Endodermal cell (in vitro differentiated cells): ENCODE data around the gene SLC25A21. TPM values are rescaled to one million over a fixed set of nuclear protein-coding genes. Genes with fewer than 3 reads are reported as not detected.

Experiments
- DNase-seq: peaks from one replicate; pipeline ENCODE4 v3.0.0-alpha.2; 2017
- H3K27ac ChIP-seq: 2 replicates; pipeline ENCODE4 v1.5.1; 2013; ENCODE audit warnings: mild to moderate bottlenecking, low read depth, low read length, moderate library complexity
- H3K27me3 ChIP-seq: 2 replicates; pipeline ENCODE4 v1.6.1; 2013; ENCODE audit warnings: mild to moderate bottlenecking, low read length, moderate library complexity; ENCODE audit not compliant: insufficient read depth, control insufficient read depth, poor library complexity, severe bottlenecking
- H3K36me3 ChIP-seq: 2 replicates; pipeline ENCODE4 v1.7.0; 2013; ENCODE audit warnings: mild to moderate bottlenecking, low read length, moderate library complexity; ENCODE audit not compliant: control insufficient read depth, insufficient read depth
- H3K4me1 ChIP-seq: one replicate; pipeline ENCODE4 v1.7.0; 2013; ENCODE audit warnings: low read length; ENCODE audit not compliant: control insufficient read depth, insufficient read depth
- H3K4me3 ChIP-seq: 2 replicates; pipeline ENCODE4 v1.5.1; 2013; ENCODE audit warnings: mild to moderate bottlenecking, low read length, moderate library complexity
- H3K9ac ChIP-seq: 2 replicates; pipeline ENCODE4 v1.6.1; 2013; ENCODE audit warnings: mild to moderate bottlenecking, low read length, moderate library complexity; ENCODE audit not compliant: poor library complexity, severe bottlenecking; ENCODE audit errors: extremely low read depth
- H3K9me3 ChIP-seq: 2 replicates; pipeline ENCODE4 v1.6.1; 2013; ENCODE audit warnings: mild to moderate bottlenecking, low read length, moderate library complexity; ENCODE audit not compliant: control insufficient read depth
- H3K27ac Mint-ChIP-seq: 2 replicates; pipeline ENCODE4 v1.8.0; 2020; ENCODE audit warnings: mixed read lengths
- H3K27me3 Mint-ChIP-seq: 2 replicates; pipeline ENCODE4 v1.8.0; 2021; ENCODE audit warnings: mild to moderate bottlenecking, mixed read lengths; ENCODE audit not compliant: insufficient read depth
- H3K36me3 Mint-ChIP-seq: 2 replicates; pipeline ENCODE4 v1.8.0; 2020; ENCODE audit warnings: low read depth, mixed read lengths
- H3K4me1 Mint-ChIP-seq: 2 replicates; pipeline ENCODE4 v1.8.0; 2020; ENCODE audit warnings: mixed read lengths
- H3K4me3 Mint-ChIP-seq: 2 replicates; pipeline ENCODE4 v1.8.0; 2020; ENCODE audit warnings: mild to moderate bottlenecking, moderate library complexity, mixed read lengths
- H3K9me3 Mint-ChIP-seq: 2 replicates; pipeline ENCODE4 v1.8.0; 2020; ENCODE audit warnings: mild to moderate bottlenecking, mixed read lengths
- CTCF ChIP-seq: fragments of 200-600 bp; sonication (generic); conservative IDR thresholded peaks from 2 replicates; pipeline ENCODE4 v1.5.0; 2021; ENCODE audit warnings: antibody characterized with exemption, mild to moderate bottlenecking
- WGBS, 2 experiments: methylation state at CpG; one replicate each; pipeline versions ENCODE4 v1.1.5 to v1.1.7; 2013; ENCODE audit warnings: missing lambda C conversion rate in 2 of 2, mixed read lengths in 1 of 2; ENCODE audit not compliant: insufficient coverage in 1 of 2, insufficient read length in 1 of 2; 5-methylcytosine and 5-hydroxymethylcytosine counted together
- total RNA-seq, 2 donors: library from RNA; stranded (reverse); fragmentation: NEBNext Ultra II Directional in 1 of 2; extraction: Animal tissue kit (Norgen Biotek cat#: 25700) in 1 of 2; gene quantifications; 2 replicates in 1 of 2; 3 replicates in 1 of 2; pipeline ENCODE4 v1.2.1, GENCODE V29; 2021

The SLC25A21 gene
- total RNA-seq, 2 donors from 2014 or later = 1.9 TPM

- Histone ChIP-seq H3K36me3 (no peaks in the 10 kb centered on the region), H3K4me1 (no peaks in the 10 kb centered on the region), H3K9me3 (no peaks in the 10 kb centered on the region), H3K27me3 (no peaks in the 10 kb centered on the region), H3K4me3 (no peak overlapping the region), H3K9ac (no peak overlapping the region), H3K27ac (no peak overlapping the region)
- Mint-ChIP-seq H3K27me3 (peaks cover 1% of the 10 kb centered on the region), H3K27ac (no peak overlapping the region), H3K4me1 (no peaks in the 10 kb centered on the region), H3K9me3 (no peaks in the 10 kb centered on the region), H3K4me3 (no peak overlapping the region), H3K36me3 (no peaks in the 10 kb centered on the region)
- WGBS, 2 experiments = 84 to 94% methylated on average over 2 to 4 of the region's 4 CpGs
- DNase-seq = no peak
- no peak for TF ChIP-seq CTCF
Measured at GRCh38 chr14:37179896-37180502, 7.6 kb upstream of the SLC25A21 start.

- Mint-ChIP-seq H3K9me3 (no peaks in the 10 kb centered on the region), H3K4me1 (peaks cover 10% of the 10 kb centered on the region), H3K36me3 (no peaks in the 10 kb centered on the region), H3K27me3 (peaks cover 5% of the 10 kb centered on the region), H3K4me3 (peak overlapping the region; percentile 86), H3K27ac (no peak overlapping the region)
- peak overlapping the region; percentile 91 for H3K27ac ChIP-seq
- WGBS, 2 experiments = 60 to 68% methylated on average over 3 to 5 of the region's 5 CpGs
- H3K9ac ChIP-seq = peak overlapping the region; percentile 91
- peak overlapping the region; percentile 87 for H3K4me3 ChIP-seq
- TF ChIP-seq CTCF = no peak
- H3K27me3 ChIP-seq = no peaks in the 10 kb centered on the region
- no peaks in the 10 kb centered on the region for H3K4me1 ChIP-seq
- DNase-seq = no peak
- H3K9me3 ChIP-seq = no peaks in the 10 kb centered on the region
- H3K36me3 ChIP-seq = no peaks in the 10 kb centered on the region
Measured at GRCh38 chr14:37172936-37173614, 669 bp upstream of the SLC25A21 start.

GRCh38 chr14:37171678-37172023 lies 755 bp downstream of the SLC25A21 start:
- no peaks in the 10 kb centered on the region for H3K36me3 Mint-ChIP-seq
- no peaks in the 10 kb centered on the region for H3K9me3 ChIP-seq
- H3K4me3 ChIP-seq = peak overlapping the region; percentile 87
- H3K36me3 ChIP-seq = no peaks in the 10 kb centered on the region
- peak overlapping the region; percentile 86 for H3K4me3 Mint-ChIP-seq
- no peaks in the 10 kb centered on the region for H3K4me1 ChIP-seq
- H3K9ac ChIP-seq = peak overlapping the region; percentile 91
- no peak for TF ChIP-seq CTCF
- H3K27me3 ChIP-seq = no peaks in the 10 kb centered on the region
- peaks cover 5% of the 10 kb centered on the region for H3K27me3 Mint-ChIP-seq
- H3K4me1 Mint-ChIP-seq = peaks cover 10% of the 10 kb centered on the region
- no peaks in the 10 kb centered on the region for H3K9me3 Mint-ChIP-seq
- H3K27ac ChIP-seq = peak overlapping the region; percentile 91
- H3K27ac Mint-ChIP-seq = peak overlapping the region; percentile 99
- 5 to 6% methylated on average over 2 to 5 of the region's 6 CpGs for WGBS, 2 experiments
- DNase-seq = no peak
